Measurements from ENCODE around the gene SIGLEC8. TPM values are rescaled to one million over a fixed set of nuclear protein-coding genes. Genes with fewer than 3 reads are reported as not detected.

The SIGLEC8 gene
- total and polyA plus RNA-seq, 2 of the 4 experiments (the other 2 are of a cell fraction): not detected

DNA sequence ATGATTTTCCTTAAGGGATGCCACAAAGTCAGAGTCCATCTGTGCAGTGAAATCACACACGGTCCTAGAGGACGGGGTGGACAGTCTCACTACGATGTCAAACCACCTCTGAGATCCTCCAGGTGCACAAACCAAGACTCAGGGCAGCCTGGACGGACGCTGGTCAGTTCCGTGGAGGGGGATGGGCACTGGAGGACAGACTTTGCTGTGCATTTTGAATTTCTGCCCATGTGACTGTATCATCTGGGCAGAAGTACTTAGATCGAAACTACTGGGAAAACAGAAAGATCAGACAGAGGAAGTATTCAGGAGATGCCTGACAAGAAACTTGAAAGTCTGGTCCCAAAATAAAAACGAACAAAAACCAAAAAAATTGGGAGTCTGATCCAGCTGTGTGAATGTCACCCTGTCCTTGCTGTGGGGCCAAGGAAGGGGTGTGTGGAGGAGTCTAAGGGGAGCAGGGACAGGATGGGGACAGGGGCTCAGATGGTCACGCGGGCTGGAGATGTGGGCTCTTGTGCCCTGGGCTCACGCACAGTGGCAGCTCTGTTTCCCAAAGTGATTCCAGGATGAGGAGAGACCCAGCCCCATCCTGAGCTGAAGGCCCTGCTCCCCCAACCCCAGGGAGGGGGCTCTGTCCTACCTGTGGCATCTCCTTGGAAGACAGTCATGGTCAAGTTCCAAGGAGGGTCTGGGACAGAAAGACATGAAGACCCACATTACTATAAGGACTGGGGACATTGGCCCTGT is 1.5 kb downstream of the SIGLEC8 start:
- no peaks in the 10 kb centered on the region for H4K20me1 ChIP-seq (ENCODE audit: insufficient read depth, low read length)
- no peaks in the 10 kb centered on the region for H3K4me1 ChIP-seq (ENCODE audit: control insufficient read depth, insufficient read depth, low read length)
- no peaks in the 10 kb centered on the region for H3K27me3 ChIP-seq (ENCODE audit: control insufficient read depth, insufficient read depth, low read length)
- H2BK120ac ChIP-seq (ENCODE audit: low read depth, low read length): no peak overlapping the region
- DNase-seq (no peak), ATAC-seq (ENCODE audit: low read depth) (no peak)
- H3K14ac ChIP-seq (replicated peaks; ENCODE audit: low read depth, low read length): no peak overlapping the region
- H3K56ac ChIP-seq (ENCODE audit: extremely low read depth, insufficient read depth, low read length): no peak overlapping the region
- no peak overlapping the region for H3K18ac ChIP-seq (ENCODE audit: low read depth, low read length)
- no peak overlapping the region for H4K8ac ChIP-seq (ENCODE audit: low read depth in 2 of 2, low read length in 2 of 2)
- WGBS, 2 experiments (ENCODE audit: extremely low coverage in 2 of 2, insufficient read length in 1 of 2): 36% methylated on average over 4 of the region's 11 CpGs; no CpG with 5 or more reads in 1 of the 2 experiments
- H3K27ac ChIP-seq (ENCODE audit: insufficient read depth, low read length): no peak overlapping the region
- TF ChIP-seq BHLHE40 (IDR thresholded peaks at IDR 0.05; ENCODE audit: low read depth, low read length) (no peak), MAZ (IDR thresholded peaks at IDR 0.05; ENCODE audit: borderline replicate concordance, low read depth, low read length) (no peak), RFX5 (IDR thresholded peaks at IDR 0.05; ENCODE audit: low read depth, low read length) (no peak), SMC3 (IDR thresholded peaks at IDR 0.05; ENCODE audit: low read depth, low read length) (no peak), NFE2L2 (IDR thresholded peaks at IDR 0.05; ENCODE audit: low read depth, low read length) (no peak)
- TF ChIP-seq, protein P1, sequence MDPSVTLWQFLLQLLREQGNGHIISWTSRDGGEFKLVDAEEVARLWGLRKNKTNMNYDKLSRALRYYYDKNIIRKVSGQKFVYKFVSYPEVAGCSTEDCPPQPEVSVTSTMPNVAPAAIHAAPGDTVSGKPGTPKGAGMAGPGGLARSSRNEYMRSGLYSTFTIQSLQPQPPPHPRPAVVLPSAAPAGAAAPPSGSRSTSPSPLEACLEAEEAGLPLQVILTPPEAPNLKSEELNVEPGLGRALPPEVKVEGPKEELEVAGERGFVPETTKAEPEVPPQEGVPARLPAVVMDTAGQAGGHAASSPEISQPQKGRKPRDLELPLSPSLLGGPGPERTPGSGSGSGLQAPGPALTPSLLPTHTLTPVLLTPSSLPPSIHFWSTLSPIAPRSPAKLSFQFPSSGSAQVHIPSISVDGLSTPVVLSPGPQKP (IDR thresholded peaks at IDR 0.05; ENCODE audit: borderline replicate concordance, low read depth, low read length): no peak
- TF ChIP-seq, protein P2, sequence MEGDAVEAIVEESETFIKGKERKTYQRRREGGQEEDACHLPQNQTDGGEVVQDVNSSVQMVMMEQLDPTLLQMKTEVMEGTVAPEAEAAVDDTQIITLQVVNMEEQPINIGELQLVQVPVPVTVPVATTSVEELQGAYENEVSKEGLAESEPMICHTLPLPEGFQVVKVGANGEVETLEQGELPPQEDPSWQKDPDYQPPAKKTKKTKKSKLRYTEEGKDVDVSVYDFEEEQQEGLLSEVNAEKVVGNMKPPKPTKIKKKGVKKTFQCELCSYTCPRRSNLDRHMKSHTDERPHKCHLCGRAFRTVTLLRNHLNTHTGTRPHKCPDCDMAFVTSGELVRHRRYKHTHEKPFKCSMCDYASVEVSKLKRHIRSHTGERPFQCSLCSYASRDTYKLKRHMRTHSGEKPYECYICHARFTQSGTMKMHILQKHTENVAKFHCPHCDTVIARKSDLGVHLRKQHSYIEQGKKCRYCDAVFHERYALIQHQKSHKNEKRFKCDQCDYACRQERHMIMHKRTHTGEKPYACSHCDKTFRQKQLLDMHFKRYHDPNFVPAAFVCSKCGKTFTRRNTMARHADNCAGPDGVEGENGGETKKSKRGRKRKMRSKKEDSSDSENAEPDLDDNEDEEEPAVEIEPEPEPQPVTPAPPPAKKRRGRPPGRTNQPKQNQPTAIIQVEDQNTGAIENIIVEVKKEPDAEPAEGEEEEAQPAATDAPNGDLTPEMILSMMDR (conservative IDR thresholded peaks at IDR 0.05; ENCODE audit: low read depth, low read length): no peak
- H3K23ac ChIP-seq (ENCODE audit: low read depth, low read length): no peak overlapping the region
- dilution Hi-C loops (cut with HindIII; ENCODE audit: low sequenced_read_pairs, unreplicated experiment): no loop called here
- H3K36me3 ChIP-seq (ENCODE audit: control insufficient read depth, insufficient read depth, low read length): no peaks in the 10 kb centered on the region
- in situ Hi-C loops (cut with MboI; ENCODE audit: low sequenced_read_pairs): no loop called here
- H3K9ac ChIP-seq (ENCODE audit: low read depth, low read length): no peak overlapping the region
- H3K4ac ChIP-seq (ENCODE audit: low read depth, low read length): no peak overlapping the region
- no peak overlapping the region for H2AK5ac ChIP-seq (ENCODE audit: low read depth, low read length)
- H2AK9ac ChIP-seq (replicated peaks; ENCODE audit: low read depth, low read length, poor library complexity): no peak overlapping the region
- H2BK15ac ChIP-seq (ENCODE audit: low read depth, low read length): no peak overlapping the region
- H4K5ac ChIP-seq (ENCODE audit: low read depth, low read length): no peak overlapping the region
- H2BK20ac ChIP-seq (ENCODE audit: low read depth, low read length): no peak overlapping the region
- H3K79me1 ChIP-seq (ENCODE audit: low read depth in 1 of 2, low read length in 2 of 2): no peaks in the 10 kb centered on the region
- H4K91ac ChIP-seq (ENCODE audit: insufficient read depth, low read depth, low read length): no peak overlapping the region
- H3K9me1 ChIP-seq (ENCODE audit: insufficient read depth, low read length): no peaks in the 10 kb centered on the region
- intact Hi-C loops (cut with micrococcal nuclease): no loop called here
- no peak overlapping the region for H2BK5ac ChIP-seq (ENCODE audit: low read depth, low read length, poor library complexity, severe bottlenecking)
- H3K4me3 ChIP-seq (ENCODE audit: insufficient read depth, low read depth, low read length): no peak overlapping the region
- no peak overlapping the region for H3K4me2 ChIP-seq (ENCODE audit: low read depth, low read length)
- no peak overlapping the region for H2AFZ ChIP-seq (replicated peaks; ENCODE audit: low read length, poor library complexity)
- CTCF ChIA-PET: no interaction called here
- POLR2A ChIA-PET (ENCODE audit: unreplicated experiment): no interaction called here
- no peaks in the 10 kb centered on the region; the same call in 1 of the 2 replicates for H3K9me3 ChIP-seq (ENCODE audit: control insufficient read depth, insufficient read depth, low read length)
- BruUV-seq (replicated peaks): no TSS peak

All from IMR-90 (cell line).